ENCODE measurements around the gene RETN.
"Not testable (repeated sequence)": the region's sequence is repeated elsewhere in the genome, so short reads cannot be mapped to it uniquely, and the experiment has no call there.

RETN gene

GRCh38 chr19:7638802-7639465, 29.9 kb upstream of the RETN start:
- no peak for DNase-seq

- no peak for DNase-seq
Measured at GRCh38 chr19:7639863-7640348, 28.9 kb upstream of the RETN start.

GRCh38 chr19:7640803-7641202, 28.0 kb upstream of the RETN start:
- no peak for DNase-seq

GRCh38 chr19:7641290-7642276, 27.3 kb upstream of the RETN start:
- no peak for DNase-seq

GRCh38 chr19:7642295-7643030, 26.4 kb upstream of the RETN start:
- no peak for DNase-seq

- DNase-seq = no peak
Measured at GRCh38 chr19:7643031-7643415, 25.8 kb upstream of the RETN start.

- not testable (repeated sequence) for DNase-seq
Measured at GRCh38 chr19:7643629-7644549, 25.0 kb upstream of the RETN start.

GRCh38 chr19:7644550-7644877, 24.3 kb upstream of the RETN start:
- DNase-seq = no peak

- DNase-seq = no peak
Measured at GRCh38 chr19:7645163-7645562, 23.7 kb upstream of the RETN start.

- DNase-seq = no peak
Measured at GRCh38 chr19:7645656-7646425, 23.0 kb upstream of the RETN start.

GRCh38 chr19:7646426-7646700, 22.5 kb upstream of the RETN start:
- no peak for DNase-seq

GRCh38 chr19:7647156-7647555, 21.7 kb upstream of the RETN start:
- DNase-seq = no peak

- DNase-seq = no peak
Measured at GRCh38 chr19:7648265-7649014, 20.4 kb upstream of the RETN start.

GRCh38 chr19:7650148-7650547, 18.7 kb upstream of the RETN start:
- no peak for DNase-seq

- DNase-seq = peak; percentile 45
Measured at GRCh38 chr19:7652061-7652641, 16.7 kb upstream of the RETN start.

GRCh38 chr19:7654401-7654800, 14.4 kb upstream of the RETN start:
- no peak for DNase-seq

- DNase-seq = no peak
Measured at GRCh38 chr19:7655581-7655980, 13.3 kb upstream of the RETN start.

- DNase-seq = no peak
Measured at GRCh38 chr19:7657131-7657751, 11.6 kb upstream of the RETN start.

GRCh38 chr19:7658219-7658686, 10.6 kb upstream of the RETN start:
- no peak for DNase-seq
